ENCODE measurements around the gene PRKRA. TPM values are rescaled to one million over a fixed set of nuclear protein-coding genes. Genes with fewer than 3 reads are reported as not detected.

The PRKRA gene
- total and polyA plus RNA-seq, 9 of the 15 experiments (the other 6 are each of a cell fraction or from before 2014, with no cell fraction given), result 14.1 to 78.1 (median 52.3) TPM

- TF ChIP-seq, protein P1, sequence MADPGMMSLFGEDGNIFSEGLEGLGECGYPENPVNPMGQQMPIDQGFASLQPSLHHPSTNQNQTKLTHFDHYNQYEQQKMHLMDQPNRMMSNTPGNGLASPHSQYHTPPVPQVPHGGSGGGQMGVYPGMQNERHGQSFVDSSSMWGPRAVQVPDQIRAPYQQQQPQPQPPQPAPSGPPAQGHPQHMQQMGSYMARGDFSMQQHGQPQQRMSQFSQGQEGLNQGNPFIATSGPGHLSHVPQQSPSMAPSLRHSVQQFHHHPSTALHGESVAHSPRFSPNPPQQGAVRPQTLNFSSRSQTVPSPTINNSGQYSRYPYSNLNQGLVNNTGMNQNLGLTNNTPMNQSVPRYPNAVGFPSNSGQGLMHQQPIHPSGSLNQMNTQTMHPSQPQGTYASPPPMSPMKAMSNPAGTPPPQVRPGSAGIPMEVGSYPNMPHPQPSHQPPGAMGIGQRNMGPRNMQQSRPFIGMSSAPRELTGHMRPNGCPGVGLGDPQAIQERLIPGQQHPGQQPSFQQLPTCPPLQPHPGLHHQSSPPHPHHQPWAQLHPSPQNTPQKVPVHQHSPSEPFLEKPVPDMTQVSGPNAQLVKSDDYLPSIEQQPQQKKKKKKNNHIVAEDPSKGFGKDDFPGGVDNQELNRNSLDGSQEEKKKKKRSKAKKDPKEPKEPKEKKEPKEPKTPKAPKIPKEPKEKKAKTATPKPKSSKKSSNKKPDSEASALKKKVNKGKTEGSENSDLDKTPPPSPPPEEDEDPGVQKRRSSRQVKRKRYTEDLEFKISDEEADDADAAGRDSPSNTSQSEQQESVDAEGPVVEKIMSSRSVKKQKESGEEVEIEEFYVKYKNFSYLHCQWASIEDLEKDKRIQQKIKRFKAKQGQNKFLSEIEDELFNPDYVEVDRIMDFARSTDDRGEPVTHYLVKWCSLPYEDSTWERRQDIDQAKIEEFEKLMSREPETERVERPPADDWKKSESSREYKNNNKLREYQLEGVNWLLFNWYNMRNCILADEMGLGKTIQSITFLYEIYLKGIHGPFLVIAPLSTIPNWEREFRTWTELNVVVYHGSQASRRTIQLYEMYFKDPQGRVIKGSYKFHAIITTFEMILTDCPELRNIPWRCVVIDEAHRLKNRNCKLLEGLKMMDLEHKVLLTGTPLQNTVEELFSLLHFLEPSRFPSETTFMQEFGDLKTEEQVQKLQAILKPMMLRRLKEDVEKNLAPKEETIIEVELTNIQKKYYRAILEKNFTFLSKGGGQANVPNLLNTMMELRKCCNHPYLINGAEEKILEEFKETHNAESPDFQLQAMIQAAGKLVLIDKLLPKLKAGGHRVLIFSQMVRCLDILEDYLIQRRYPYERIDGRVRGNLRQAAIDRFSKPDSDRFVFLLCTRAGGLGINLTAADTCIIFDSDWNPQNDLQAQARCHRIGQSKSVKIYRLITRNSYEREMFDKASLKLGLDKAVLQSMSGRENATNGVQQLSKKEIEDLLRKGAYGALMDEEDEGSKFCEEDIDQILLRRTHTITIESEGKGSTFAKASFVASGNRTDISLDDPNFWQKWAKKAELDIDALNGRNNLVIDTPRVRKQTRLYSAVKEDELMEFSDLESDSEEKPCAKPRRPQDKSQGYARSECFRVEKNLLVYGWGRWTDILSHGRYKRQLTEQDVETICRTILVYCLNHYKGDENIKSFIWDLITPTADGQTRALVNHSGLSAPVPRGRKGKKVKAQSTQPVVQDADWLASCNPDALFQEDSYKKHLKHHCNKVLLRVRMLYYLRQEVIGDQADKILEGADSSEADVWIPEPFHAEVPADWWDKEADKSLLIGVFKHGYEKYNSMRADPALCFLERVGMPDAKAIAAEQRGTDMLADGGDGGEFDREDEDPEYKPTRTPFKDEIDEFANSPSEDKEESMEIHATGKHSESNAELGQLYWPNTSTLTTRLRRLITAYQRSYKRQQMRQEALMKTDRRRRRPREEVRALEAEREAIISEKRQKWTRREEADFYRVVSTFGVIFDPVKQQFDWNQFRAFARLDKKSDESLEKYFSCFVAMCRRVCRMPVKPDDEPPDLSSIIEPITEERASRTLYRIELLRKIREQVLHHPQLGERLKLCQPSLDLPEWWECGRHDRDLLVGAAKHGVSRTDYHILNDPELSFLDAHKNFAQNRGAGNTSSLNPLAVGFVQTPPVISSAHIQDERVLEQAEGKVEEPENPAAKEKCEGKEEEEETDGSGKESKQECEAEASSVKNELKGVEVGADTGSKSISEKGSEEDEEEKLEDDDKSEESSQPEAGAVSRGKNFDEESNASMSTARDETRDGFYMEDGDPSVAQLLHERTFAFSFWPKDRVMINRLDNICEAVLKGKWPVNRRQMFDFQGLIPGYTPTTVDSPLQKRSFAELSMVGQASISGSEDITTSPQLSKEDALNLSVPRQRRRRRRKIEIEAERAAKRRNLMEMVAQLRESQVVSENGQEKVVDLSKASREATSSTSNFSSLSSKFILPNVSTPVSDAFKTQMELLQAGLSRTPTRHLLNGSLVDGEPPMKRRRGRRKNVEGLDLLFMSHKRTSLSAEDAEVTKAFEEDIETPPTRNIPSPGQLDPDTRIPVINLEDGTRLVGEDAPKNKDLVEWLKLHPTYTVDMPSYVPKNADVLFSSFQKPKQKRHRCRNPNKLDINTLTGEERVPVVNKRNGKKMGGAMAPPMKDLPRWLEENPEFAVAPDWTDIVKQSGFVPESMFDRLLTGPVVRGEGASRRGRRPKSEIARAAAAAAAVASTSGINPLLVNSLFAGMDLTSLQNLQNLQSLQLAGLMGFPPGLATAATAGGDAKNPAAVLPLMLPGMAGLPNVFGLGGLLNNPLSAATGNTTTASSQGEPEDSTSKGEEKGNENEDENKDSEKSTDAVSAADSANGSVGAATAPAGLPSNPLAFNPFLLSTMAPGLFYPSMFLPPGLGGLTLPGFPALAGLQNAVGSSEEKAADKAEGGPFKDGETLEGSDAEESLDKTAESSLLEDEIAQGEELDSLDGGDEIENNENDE (IDR thresholded peaks at IDR 0.05; ENCODE audit: low read depth, low read length), result no peak
- TF ChIP-seq HOXB6 (CRISPR knock-in tag; IDR thresholded peaks at IDR 0.05; ENCODE audit: borderline replicate concordance) (no peak), ARID2 (IDR thresholded peaks at IDR 0.05) (no peak), SMARCA5 (IDR thresholded peaks at IDR 0.05) (no peak), POLR2AphosphoS2 (IDR thresholded peaks at IDR 0.05; ENCODE audit: low read length) (no peak), PML (IDR thresholded peaks at IDR 0.05; ENCODE audit: low read length) (no peak), AFF1 (IDR thresholded peaks at IDR 0.05; ENCODE audit: low read depth in 1 of 2, partially characterized antibody in 2 of 2) (no peak), ZEB2 (IDR thresholded peaks at IDR 0.05) (no peak), ZNF140 (CRISPR knock-in tag; IDR thresholded peaks at IDR 0.05) (no peak), SIRT6 (IDR thresholded peaks at IDR 0.05; ENCODE audit: low read depth, low read length) (no peak)
- TF ChIP-seq, protein P2, sequence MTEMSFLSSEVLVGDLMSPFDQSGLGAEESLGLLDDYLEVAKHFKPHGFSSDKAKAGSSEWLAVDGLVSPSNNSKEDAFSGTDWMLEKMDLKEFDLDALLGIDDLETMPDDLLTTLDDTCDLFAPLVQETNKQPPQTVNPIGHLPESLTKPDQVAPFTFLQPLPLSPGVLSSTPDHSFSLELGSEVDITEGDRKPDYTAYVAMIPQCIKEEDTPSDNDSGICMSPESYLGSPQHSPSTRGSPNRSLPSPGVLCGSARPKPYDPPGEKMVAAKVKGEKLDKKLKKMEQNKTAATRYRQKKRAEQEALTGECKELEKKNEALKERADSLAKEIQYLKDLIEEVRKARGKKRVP (CRISPR knock-in tag; IDR thresholded peaks at IDR 0.05), result peak; percentile 31; the same call in 1 of the 2 replicates
- TF ChIP-seq, protein P3, sequence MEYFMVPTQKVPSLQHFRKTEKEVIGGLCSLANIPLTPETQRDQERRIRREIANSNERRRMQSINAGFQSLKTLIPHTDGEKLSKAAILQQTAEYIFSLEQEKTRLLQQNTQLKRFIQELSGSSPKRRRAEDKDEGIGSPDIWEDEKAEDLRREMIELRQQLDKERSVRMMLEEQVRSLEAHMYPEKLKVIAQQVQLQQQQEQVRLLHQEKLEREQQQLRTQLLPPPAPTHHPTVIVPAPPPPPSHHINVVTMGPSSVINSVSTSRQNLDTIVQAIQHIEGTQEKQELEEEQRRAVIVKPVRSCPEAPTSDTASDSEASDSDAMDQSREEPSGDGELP (CRISPR knock-in tag; IDR thresholded peaks at IDR 0.05; ENCODE audit: borderline replicate concordance), result 0 out of 2 replicates have a peak, but pooled peaks have one; percentile 12
Observed at GRCh38 chr2:178428396-178428806, 22.6 kb downstream of the PRKRA start (continued).

Measured in K562 (cell line).